ENCODE data around the gene KCNAB2.

GRCh38 chr1:6045110-6045502 lies 582 bp upstream of the KCNAB2 start:
- TF ChIP-seq, protein P1, sequence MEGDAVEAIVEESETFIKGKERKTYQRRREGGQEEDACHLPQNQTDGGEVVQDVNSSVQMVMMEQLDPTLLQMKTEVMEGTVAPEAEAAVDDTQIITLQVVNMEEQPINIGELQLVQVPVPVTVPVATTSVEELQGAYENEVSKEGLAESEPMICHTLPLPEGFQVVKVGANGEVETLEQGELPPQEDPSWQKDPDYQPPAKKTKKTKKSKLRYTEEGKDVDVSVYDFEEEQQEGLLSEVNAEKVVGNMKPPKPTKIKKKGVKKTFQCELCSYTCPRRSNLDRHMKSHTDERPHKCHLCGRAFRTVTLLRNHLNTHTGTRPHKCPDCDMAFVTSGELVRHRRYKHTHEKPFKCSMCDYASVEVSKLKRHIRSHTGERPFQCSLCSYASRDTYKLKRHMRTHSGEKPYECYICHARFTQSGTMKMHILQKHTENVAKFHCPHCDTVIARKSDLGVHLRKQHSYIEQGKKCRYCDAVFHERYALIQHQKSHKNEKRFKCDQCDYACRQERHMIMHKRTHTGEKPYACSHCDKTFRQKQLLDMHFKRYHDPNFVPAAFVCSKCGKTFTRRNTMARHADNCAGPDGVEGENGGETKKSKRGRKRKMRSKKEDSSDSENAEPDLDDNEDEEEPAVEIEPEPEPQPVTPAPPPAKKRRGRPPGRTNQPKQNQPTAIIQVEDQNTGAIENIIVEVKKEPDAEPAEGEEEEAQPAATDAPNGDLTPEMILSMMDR (IDR thresholded peaks at IDR 0.05): no peak
- no peak for TF ChIP-seq ZFX (IDR thresholded peaks at IDR 0.05; ENCODE audit: borderline replicate concordance)
